PFSK-1 (cell line): Measurements from ENCODE around the gene ZNF407.

Experiments used
- POLR2AphosphoS5 ChIP-seq: IDR thresholded peaks from 2 replicates; pipeline ENCODE4 v1.6.1; 2012; ENCODE audit warnings: low read depth, mild to moderate bottlenecking, control low read depth, low read length, moderate library complexity
- REST ChIP-seq, 2 experiments: IDR thresholded peaks; 2 replicates each; pipeline versions ENCODE4 v1.6.1 to v1.8.0; 2011 to 2012; ENCODE audit warnings: low read depth in 2 of 2, low read length in 2 of 2, control low read depth in 1 of 2, inconsistent platforms in 1 of 2, mild to moderate bottlenecking in 1 of 2, moderate library complexity in 1 of 2; ENCODE audit not compliant: insufficient read depth in 1 of 2
- TAF1 ChIP-seq: IDR thresholded peaks from 2 replicates; pipeline ENCODE4 v1.6.1; 2012; ENCODE audit warnings: low read length, control low read depth, borderline replicate concordance; ENCODE audit not compliant: insufficient read depth

GRCh38 chr18:74626049-74626874 is 28.6 kb downstream of the ZNF407 start:
- no peak for TF ChIP-seq TAF1
- TF ChIP-seq POLR2AphosphoS5 = no peak
- no peak for TF ChIP-seq REST (IDR thresholded peaks at IDR 0.05; ENCODE audit: insufficient read depth in 1 of 2, low read depth in 2 of 2, low read length in 2 of 2)
